ENCODE data around the gene EPGN. TPM values are rescaled to one million over a fixed set of nuclear protein-coding genes. Genes with fewer than 3 reads are reported as not detected.

EPGN gene
- total RNA-seq, 2 experiments from 2014 or later, result not detected

DNA sequence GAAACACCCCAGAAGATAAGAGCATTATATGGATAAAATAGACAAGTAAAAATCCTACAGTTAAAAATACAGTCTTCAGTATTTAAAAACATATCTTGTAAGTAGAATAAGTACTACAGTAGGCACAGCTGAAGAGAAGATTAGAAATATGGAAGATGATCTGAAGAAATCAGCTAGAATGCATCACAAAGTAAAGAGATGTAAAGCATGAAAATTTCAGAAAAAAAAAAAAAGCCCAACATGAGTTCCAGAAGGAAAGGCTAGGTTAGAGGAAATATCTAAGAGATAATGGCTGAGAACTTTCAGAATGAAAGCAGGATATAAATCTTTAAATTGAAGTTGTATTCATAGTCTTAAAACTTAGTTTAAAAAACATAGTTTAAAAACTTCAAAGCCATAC, 21.0 kb downstream of the EPGN start:
- CTCF ChIA-PET (ENCODE audit: unreplicated experiment), result no interaction called here
- H3K4me2 ChIP-seq (ENCODE audit: low read length), result no peak overlapping the region
- H3K9me3 ChIP-seq (ENCODE audit: low read length), result no peaks in the 10 kb centered on the region
- no peak overlapping the region for H3K27ac ChIP-seq (ENCODE audit: low read depth, low read length, poor library complexity, severe bottlenecking)
- DNase-seq (ENCODE audit: low spot score), result no peak
- POLR2A ChIA-PET, result no interaction called here
- no peak overlapping the region for H2AFZ ChIP-seq (ENCODE audit: low read length)
- H4K20me1 ChIP-seq (ENCODE audit: insufficient read depth, low read length), result no peaks in the 10 kb centered on the region
- TF ChIP-seq EZH2phosphoT487 (IDR thresholded peaks at IDR 0.05; ENCODE audit: borderline replicate concordance, low read depth, low read length), result no peak
- TF ChIP-seq, protein P1, sequence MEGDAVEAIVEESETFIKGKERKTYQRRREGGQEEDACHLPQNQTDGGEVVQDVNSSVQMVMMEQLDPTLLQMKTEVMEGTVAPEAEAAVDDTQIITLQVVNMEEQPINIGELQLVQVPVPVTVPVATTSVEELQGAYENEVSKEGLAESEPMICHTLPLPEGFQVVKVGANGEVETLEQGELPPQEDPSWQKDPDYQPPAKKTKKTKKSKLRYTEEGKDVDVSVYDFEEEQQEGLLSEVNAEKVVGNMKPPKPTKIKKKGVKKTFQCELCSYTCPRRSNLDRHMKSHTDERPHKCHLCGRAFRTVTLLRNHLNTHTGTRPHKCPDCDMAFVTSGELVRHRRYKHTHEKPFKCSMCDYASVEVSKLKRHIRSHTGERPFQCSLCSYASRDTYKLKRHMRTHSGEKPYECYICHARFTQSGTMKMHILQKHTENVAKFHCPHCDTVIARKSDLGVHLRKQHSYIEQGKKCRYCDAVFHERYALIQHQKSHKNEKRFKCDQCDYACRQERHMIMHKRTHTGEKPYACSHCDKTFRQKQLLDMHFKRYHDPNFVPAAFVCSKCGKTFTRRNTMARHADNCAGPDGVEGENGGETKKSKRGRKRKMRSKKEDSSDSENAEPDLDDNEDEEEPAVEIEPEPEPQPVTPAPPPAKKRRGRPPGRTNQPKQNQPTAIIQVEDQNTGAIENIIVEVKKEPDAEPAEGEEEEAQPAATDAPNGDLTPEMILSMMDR (conservative IDR thresholded peaks at IDR 0.05; ENCODE audit: low read length), result no peak
- no peaks in the 10 kb centered on the region for H3K79me2 ChIP-seq (ENCODE audit: insufficient read depth, low read depth, low read length)
- intact Hi-C loops (cut with micrococcal nuclease; ENCODE audit: unreplicated experiment), result no loop called here
- no peak overlapping the region for H3K4me3 ChIP-seq (ENCODE audit: low read depth, low read length, poor library complexity, severe bottlenecking)
- H3K4me1 ChIP-seq (ENCODE audit: insufficient read depth, low read length, poor library complexity, severe bottlenecking), result no peaks in the 10 kb centered on the region
- no peaks in the 10 kb centered on the region for H3K36me3 ChIP-seq (ENCODE audit: insufficient read depth, low read length)
- no TSS peak for BruUV-seq (replicated peaks)
- H3K9me2 ChIP-seq (ENCODE audit: insufficient read depth, low read length), result no peaks in the 10 kb centered on the region

DNA sequence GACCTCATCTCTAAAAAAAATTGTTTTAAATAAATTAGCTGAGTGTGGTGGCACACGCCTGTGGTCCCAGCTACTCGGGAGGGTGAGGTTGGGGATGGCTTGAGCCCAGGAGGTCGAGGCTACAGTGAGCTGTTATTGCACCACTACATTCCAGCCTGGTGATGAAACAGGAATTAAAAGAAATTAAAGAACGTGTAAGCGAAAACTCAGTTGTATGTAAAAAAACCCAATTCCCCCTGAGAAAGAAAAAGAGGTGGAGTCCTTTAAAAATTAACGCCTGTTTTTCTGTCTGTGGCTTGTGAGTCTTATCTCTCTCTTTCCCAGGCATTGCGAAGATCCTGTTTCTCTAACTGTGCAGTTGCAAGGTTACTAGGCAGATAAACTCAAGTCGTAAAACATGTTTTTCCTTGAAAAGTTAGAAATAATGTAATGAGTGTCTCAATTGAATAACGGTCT, 22.1 kb downstream of the EPGN start:
- Histone ChIP-seq H3K4me1 (ENCODE audit: insufficient read depth, low read length, poor library complexity, severe bottlenecking) (no peaks in the 10 kb centered on the region), H3K79me2 (ENCODE audit: insufficient read depth, low read depth, low read length) (no peaks in the 10 kb centered on the region), H3K36me3 (ENCODE audit: insufficient read depth, low read length) (no peaks in the 10 kb centered on the region), H3K4me2 (ENCODE audit: low read length) (no peak overlapping the region), H3K27ac (ENCODE audit: low read depth, low read length, poor library complexity, severe bottlenecking) (no peak overlapping the region), H2AFZ (ENCODE audit: low read length) (no peak overlapping the region), H3K9me2 (ENCODE audit: insufficient read depth, low read length) (no peaks in the 10 kb centered on the region), H3K9me3 (ENCODE audit: low read length) (no peaks in the 10 kb centered on the region), H3K4me3 (ENCODE audit: low read depth, low read length, poor library complexity, severe bottlenecking) (no peak overlapping the region), H4K20me1 (ENCODE audit: insufficient read depth, low read length) (no peaks in the 10 kb centered on the region)
- DNase-seq (ENCODE audit: low spot score), result no peak
- ChIA-PET CTCF (ENCODE audit: unreplicated experiment) (no interaction called here), POLR2A (no interaction called here)
- TF ChIP-seq EZH2phosphoT487 (IDR thresholded peaks at IDR 0.05; ENCODE audit: borderline replicate concordance, low read depth, low read length), result no peak
- TF ChIP-seq, protein P1 (conservative IDR thresholded peaks at IDR 0.05; ENCODE audit: low read length), result no peak
- intact Hi-C loops (cut with micrococcal nuclease; ENCODE audit: unreplicated experiment), result no loop called here
- BruUV-seq (replicated peaks), result no TSS peak

DNA sequence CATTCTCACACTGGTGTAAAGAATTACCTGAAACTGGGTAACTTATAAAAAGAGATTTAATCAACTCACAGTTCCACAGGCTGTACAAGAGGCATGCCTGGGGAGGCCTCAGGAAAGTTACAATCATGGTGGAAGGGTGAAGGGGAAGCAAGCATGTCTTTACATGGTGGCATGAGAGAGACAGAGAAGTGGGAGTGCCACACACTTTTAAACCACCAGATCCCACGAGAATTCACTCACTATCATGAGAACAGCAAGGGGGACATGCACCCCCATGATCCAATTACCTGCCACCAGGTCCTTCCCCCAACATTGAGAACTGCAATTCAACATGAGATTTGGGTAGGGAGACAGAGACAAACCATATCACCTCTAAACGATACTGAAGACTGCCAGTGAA, 23.0 kb downstream of the EPGN start:
- no TSS peak for BruUV-seq (replicated peaks)
- no peak overlapping the region for H2AFZ ChIP-seq (ENCODE audit: low read length)

More for the DNA sequence above, 23.0 kb downstream of the EPGN start:
- H4K20me1 ChIP-seq (ENCODE audit: insufficient read depth, low read length), result no peaks in the 10 kb centered on the region
- intact Hi-C loops (cut with micrococcal nuclease; ENCODE audit: unreplicated experiment), result no loop called here
- H3K4me2 ChIP-seq (ENCODE audit: low read length), result no peak overlapping the region
- H3K9me2 ChIP-seq (ENCODE audit: insufficient read depth, low read length), result no peaks in the 10 kb centered on the region
- ChIA-PET CTCF (ENCODE audit: unreplicated experiment) (no interaction called here), POLR2A (no interaction called here)
- no peaks in the 10 kb centered on the region for H3K79me2 ChIP-seq (ENCODE audit: insufficient read depth, low read depth, low read length)
- no peak overlapping the region for H3K4me3 ChIP-seq (ENCODE audit: low read depth, low read length, poor library complexity, severe bottlenecking)
- H3K27ac ChIP-seq (ENCODE audit: low read depth, low read length, poor library complexity, severe bottlenecking), result no peak overlapping the region
- TF ChIP-seq, protein P1 (conservative IDR thresholded peaks at IDR 0.05; ENCODE audit: low read length), result no peak
- no peak for TF ChIP-seq EZH2phosphoT487 (IDR thresholded peaks at IDR 0.05; ENCODE audit: borderline replicate concordance, low read depth, low read length)
- H3K36me3 ChIP-seq (ENCODE audit: insufficient read depth, low read length), result no peaks in the 10 kb centered on the region
- no peaks in the 10 kb centered on the region for H3K9me3 ChIP-seq (ENCODE audit: low read length)
- no peak for DNase-seq (ENCODE audit: low spot score)
- no peaks in the 10 kb centered on the region for H3K4me1 ChIP-seq (ENCODE audit: insufficient read depth, low read length, poor library complexity, severe bottlenecking)

Data from OCI-LY7 (cell line).